SK-N-SH treated with all-trans-retinoic acid at 6 μM for 48 hours (cell line): Measurements from ENCODE around the gene TSLP.

ENCODE experiments used
- ARNTL ChIP-seq: fragments of 450-650 bp; formaldehyde crosslinking; IDR thresholded peaks from 2 replicates; pipeline ENCODE4 v1.5.0; 2020; ENCODE audit warnings: low read depth, mild to moderate bottlenecking, moderate library complexity, borderline replicate concordance
- CREB5 ChIP-seq: fragments of 250-450 bp; sonication (Bioruptor Pico); IDR thresholded peaks from 2 replicates; pipeline ENCODE4 v1.5.1; 2020; ENCODE audit warnings: low read depth, mild to moderate bottlenecking, moderate library complexity
- CSDC2 ChIP-seq: fragments of 250-450 bp; sonication (Bioruptor Pico); IDR thresholded peaks from 2 replicates; pipeline ENCODE4 v1.5.0; 2020; ENCODE audit warnings: mild to moderate bottlenecking, moderate library complexity
- GLIS3 ChIP-seq: fragments of 250-450 bp; sonication (Bioruptor Pico); IDR thresholded peaks from 2 replicates; pipeline ENCODE4 v1.5.0; 2020; ENCODE audit warnings: mild to moderate bottlenecking, moderate library complexity
- OSR1 ChIP-seq: fragments of 250-450 bp; sonication (Bioruptor Pico); IDR thresholded peaks from 2 replicates; pipeline ENCODE4 v1.8.0; 2022; ENCODE audit warnings: moderate library complexity, mild to moderate bottlenecking, inconsistent platforms
- PATZ1 ChIP-seq: fragments of 250-450 bp; sonication (Bioruptor Pico); IDR thresholded peaks from 2 replicates; pipeline ENCODE4 v1.8.0; 2020; ENCODE audit warnings: mild to moderate bottlenecking, moderate library complexity, borderline replicate concordance
- TOX ChIP-seq: fragments of 250-450 bp; sonication (Bioruptor Pico); IDR thresholded peaks from 2 replicates; pipeline ENCODE4 v1.8.0; 2021; ENCODE audit warnings: mild to moderate bottlenecking, moderate library complexity, borderline replicate concordance
- ZC3H10 ChIP-seq: fragments of 250-450 bp; sonication (Bioruptor Pico); IDR thresholded peaks from 2 replicates; pipeline ENCODE4 v1.5.1; 2021; ENCODE audit warnings: mild to moderate bottlenecking, moderate library complexity
- ZFP3 ChIP-seq: fragments of 250-450 bp; sonication (Bioruptor Pico); IDR thresholded peaks from 2 replicates; pipeline ENCODE4 v1.5.0; 2020; ENCODE audit warnings: mild to moderate bottlenecking, moderate library complexity
- ZNF565 ChIP-seq: fragments of 450-650 bp; formaldehyde crosslinking; conservative IDR thresholded peaks from 2 replicates; pipeline ENCODE4 v1.5.0; 2020; ENCODE audit warnings: low read depth, mild to moderate bottlenecking, moderate library complexity
- ZNF70 ChIP-seq: fragments of 450-650 bp; formaldehyde crosslinking; IDR thresholded peaks from 2 replicates; pipeline ENCODE4 v1.5.0; 2020; ENCODE audit warnings: mild to moderate bottlenecking, moderate library complexity
- ZNF8 ChIP-seq: fragments of 450-650 bp; formaldehyde crosslinking; IDR thresholded peaks from 2 replicates; pipeline ENCODE4 v1.5.0; 2020; ENCODE audit warnings: mild to moderate bottlenecking, moderate library complexity

- no peak for TF ChIP-seq GLIS3 (CRISPR knock-in tag)
- no peak for TF ChIP-seq PATZ1 (CRISPR knock-in tag)
- TF ChIP-seq ZNF565 (CRISPR knock-in tag) = no peak
- no peak for TF ChIP-seq TOX
- no peak for TF ChIP-seq ZC3H10 (CRISPR knock-in tag)
- TF ChIP-seq ZFP3 (CRISPR knock-in tag) = no peak
- no peak for TF ChIP-seq ARNTL (CRISPR knock-in tag)
- no peak for TF ChIP-seq CSDC2 (CRISPR knock-in tag)
- TF ChIP-seq ZNF70 (CRISPR knock-in tag) = no peak
- no peak for TF ChIP-seq CREB5 (CRISPR knock-in tag)
- no peak for TF ChIP-seq OSR1
- no peak for TF ChIP-seq ZNF8
Measured at GRCh38 chr5:111107371-111107770, 35.9 kb downstream of the TSLP start.
